ENCODE measurements around the gene MDK. TPM values are rescaled to one million over a fixed set of nuclear protein-coding genes. Genes with fewer than 3 reads are reported as not detected.
A peak's percentile ranks its signal among the peaks of the same experiment; 100 is the strongest.

MDK gene
- total and polyA plus RNA-seq, 2 of the 13 experiments (the other 11 are each of a cell fraction or from before 2014, with no cell fraction given), result 312 to 407 TPM

GRCh38 chr11:46381819-46382645, 563 bp downstream of the MDK start (continued):
- TF ChIP-seq ZNF660 (CRISPR knock-in tag; IDR thresholded peaks at IDR 0.05; ENCODE audit: borderline replicate concordance, low read depth) (no peak), TRIM24 (CRISPR knock-in tag; IDR thresholded peaks at IDR 0.05) (no peak), ZNF142 (CRISPR knock-in tag; IDR thresholded peaks at IDR 0.05) (no peak), MIXL1 (CRISPR knock-in tag; IDR thresholded peaks at IDR 0.05) (no peak), NFE2 (CRISPR knock-in tag; IDR thresholded peaks at IDR 0.05) (no peak), GMEB1 (CRISPR knock-in tag; IDR thresholded peaks at IDR 0.05; ENCODE audit: borderline replicate concordance) (no peak), MAZ (IDR thresholded peaks at IDR 0.05; ENCODE audit: borderline replicate concordance, low read depth, low read length) (no peak), MAZ (CRISPR knock-in tag; IDR thresholded peaks at IDR 0.05; ENCODE audit: low read depth) (peak; percentile 52; the same call in 1 of the 2 replicates), ZNF317 (CRISPR knock-in tag; IDR thresholded peaks at IDR 0.05) (no peak), TFAP4 (IDR thresholded peaks at IDR 0.05; ENCODE audit: borderline replicate concordance, low read depth) (no peak), FOXO1 (CRISPR knock-in tag; IDR thresholded peaks at IDR 0.05) (no peak), LCORL (IDR thresholded peaks at IDR 0.05) (no peak), LCORL (CRISPR knock-in tag; IDR thresholded peaks at IDR 0.05) (0 out of 2 replicates have a peak, but pooled peaks have one; percentile 23), ZNF12 (CRISPR knock-in tag; IDR thresholded peaks at IDR 0.05) (no peak), ZFP37 (CRISPR knock-in tag; IDR thresholded peaks at IDR 0.05; ENCODE audit: borderline replicate concordance) (no peak), ZC3H4 (CRISPR knock-in tag; IDR thresholded peaks at IDR 0.05; ENCODE audit: borderline replicate concordance) (no peak), THAP8 (CRISPR knock-in tag; IDR thresholded peaks at IDR 0.05; ENCODE audit: borderline replicate concordance) (no peak), ARNTL (CRISPR knock-in tag; IDR thresholded peaks at IDR 0.05) (no peak), GABPA (IDR thresholded peaks at IDR 0.05; ENCODE audit: low read depth, low read length) (no peak), GABPA (CRISPR knock-in tag; IDR thresholded peaks at IDR 0.05; ENCODE audit: low read depth) (no peak)

All from HepG2 (cell line).